BLaER1 treated with 17β-estradiol and CSF1 and Interleukin-3, amounts not matched to agents 10 nM and 100 nM (cell line): ENCODE measurements around the gene SPESP1.

Experiments used
- H3K27ac ChIP-seq, 11 experiments: shearing (Covaris generic); formaldehyde crosslinking; 2 replicates each; pipeline ENCODE4 v1.8.1; 2022
- H3K27me3 ChIP-seq, 11 experiments: shearing (Covaris generic); formaldehyde crosslinking; 2 replicates each; pipeline ENCODE4 v1.8.1; 2022
- H3K36me3 ChIP-seq, 11 experiments: shearing (Covaris generic); formaldehyde crosslinking; 2 replicates each; pipeline ENCODE4 v1.8.1; 2022
- H3K4me1 ChIP-seq, 10 experiments: shearing (Covaris generic); formaldehyde crosslinking; 2 replicates each; pipeline ENCODE4 v1.8.1; 2022
- H3K4me2 ChIP-seq, 11 experiments: shearing (Covaris generic); formaldehyde crosslinking; 2 replicates each; pipeline ENCODE4 v1.8.1; 2022
- H3K4me3 ChIP-seq, 10 experiments: shearing (Covaris generic); formaldehyde crosslinking; 2 replicates each; pipeline ENCODE4 v1.8.1; 2022
- H3K9ac ChIP-seq, 11 experiments: shearing (Covaris generic); formaldehyde crosslinking; 2 replicates each; pipeline ENCODE4 v1.8.1; 2022
- H3K9me3 ChIP-seq, 11 experiments: shearing (Covaris generic); formaldehyde crosslinking; replicated peaks in 1 of 11; 2 replicates each; pipeline ENCODE4 v1.8.1; 2022
- H4K20me1 ChIP-seq, 11 experiments: shearing (Covaris generic); formaldehyde crosslinking; 2 replicates each; pipeline ENCODE4 v1.8.1; 2022
- Cebpa-rat ChIP-seq, 11 experiments: shearing (Covaris generic); IDR thresholded peaks; 2 replicates each; pipeline ENCODE4 v1.8.1; 2022

The SPESP1 gene

GRCh38 chr15:68930268-68931022 lies at the start of gene SPESP1:
TSS of gene SPESP1 (plus strand) at chr15:68930525. CDS start at chr15:68930654, 129 bp downstream.
- H3K36me3 ChIP-seq: peaks cover 0 to 3% (median 0%) of the 10 kb centered on the region in 11 experiments; a peak in 1 of 22 replicates
- H3K9ac ChIP-seq: no peak within 1 kb of the TSS
- H4K20me1 ChIP-seq: no peaks in the 10 kb centered on the region
- H3K4me3 ChIP-seq: no peak within 1 kb of the TSS
- H3K27me3 ChIP-seq: no peaks in the 10 kb centered on the region
- H3K27ac ChIP-seq: no peak within 1 kb of the TSS
- peaks cover 0 to 4% (median 2%) of the 10 kb centered on the region in 10 experiments; a peak in 6 of 20 replicates for H3K4me1 ChIP-seq
- TF ChIP-seq Cebpa-rat (IDR thresholded peaks at IDR 0.05): no peak
- H3K4me2 ChIP-seq: no peak within 1 kb of the TSS
- peaks cover 23 to 34% (median 30%) of the 10 kb centered on the region in 11 experiments for H3K9me3 ChIP-seq

GRCh38 chr15:68885070-68885469 lies 45.3 kb upstream of the SPESP1 start:
- Histone ChIP-seq H3K9ac (no peak overlapping the region), H3K9me3 (no peaks in the 10 kb centered on the region), H3K27me3 (no peaks in the 10 kb centered on the region), H3K4me3 (no peak overlapping the region), H3K36me3 (no peaks in the 10 kb centered on the region), H3K27ac (no peak overlapping the region), H4K20me1 (no peaks in the 10 kb centered on the region; a peak in 1 of 22 replicates), H3K4me2 (no peak overlapping the region), H3K4me1 (no peaks in the 10 kb centered on the region)
- peak in 4 of 11 experiments; percentile 24 to 53 (median 39); a peak in 4 of 22 replicates for TF ChIP-seq Cebpa-rat (IDR thresholded peaks at IDR 0.05)

GRCh38 chr15:68887120-68887519 lies 43.2 kb upstream of the SPESP1 start:
- no peak overlapping the region for H3K4me3 ChIP-seq
- H4K20me1 ChIP-seq: no peaks in the 10 kb centered on the region; a peak in 1 of 22 replicates

GRCh38 chr15:68887819-68888218 lies 42.5 kb upstream of the SPESP1 start:
- no peak for TF ChIP-seq Cebpa-rat (IDR thresholded peaks at IDR 0.05)
- H3K27ac ChIP-seq: no peak overlapping the region
- no peaks in the 10 kb centered on the region for H3K36me3 ChIP-seq
- no peaks in the 10 kb centered on the region for H3K4me1 ChIP-seq
- H3K4me3 ChIP-seq: no peak overlapping the region
- no peaks in the 10 kb centered on the region for H3K27me3 ChIP-seq
- H4K20me1 ChIP-seq: no peaks in the 10 kb centered on the region
- no peak overlapping the region for H3K9ac ChIP-seq
- no peak overlapping the region for H3K4me2 ChIP-seq
- no peaks in the 10 kb centered on the region for H3K9me3 ChIP-seq

More at GRCh38 chr15:68887120-68887519, 43.2 kb upstream of the SPESP1 start:
- Histone ChIP-seq H3K27ac (no peak overlapping the region), H3K9ac (no peak overlapping the region), H3K4me1 (no peaks in the 10 kb centered on the region), H3K4me2 (no peak overlapping the region), H3K36me3 (no peaks in the 10 kb centered on the region), H3K9me3 (no peaks in the 10 kb centered on the region), H3K27me3 (no peaks in the 10 kb centered on the region)
- TF ChIP-seq Cebpa-rat (IDR thresholded peaks at IDR 0.05): no peak

- Histone ChIP-seq H3K27ac (no peak overlapping the region), H3K9me3 (peaks cover 0 to 4% (median 0%) of the 10 kb centered on the region in 11 experiments; a peak in 1 of 22 replicates), H3K4me1 (no peaks in the 10 kb centered on the region), H3K4me2 (no peak overlapping the region), H4K20me1 (no peaks in the 10 kb centered on the region), H3K9ac (no peak overlapping the region), H3K36me3 (no peaks in the 10 kb centered on the region), H3K4me3 (no peak overlapping the region), H3K27me3 (no peaks in the 10 kb centered on the region)
- no peak for TF ChIP-seq Cebpa-rat (IDR thresholded peaks at IDR 0.05)
Measured at GRCh38 chr15:68888419-68888818, 41.9 kb upstream of the SPESP1 start.

GRCh38 chr15:68894208-68894607 lies 36.1 kb upstream of the SPESP1 start:
- TF ChIP-seq Cebpa-rat (IDR thresholded peaks at IDR 0.05): no peak
- H3K9me3 ChIP-seq: peaks cover 0 to 5% (median 0%) of the 10 kb centered on the region in 11 experiments; a peak in 1 of 22 replicates
- no peaks in the 10 kb centered on the region for H3K27me3 ChIP-seq
- no peaks in the 10 kb centered on the region for H3K4me1 ChIP-seq
- H3K36me3 ChIP-seq: no peaks in the 10 kb centered on the region
- no peak overlapping the region for H3K9ac ChIP-seq
- no peak overlapping the region for H3K4me2 ChIP-seq
- no peaks in the 10 kb centered on the region for H4K20me1 ChIP-seq
- no peak overlapping the region for H3K27ac ChIP-seq
- H3K4me3 ChIP-seq: no peak overlapping the region

- Histone ChIP-seq H3K9ac (no peak overlapping the region), H3K4me1 (no peaks in the 10 kb centered on the region), H3K4me3 (no peak overlapping the region), H3K9me3 (peaks cover 0 to 5% (median 0%) of the 10 kb centered on the region in 11 experiments; a peak in 1 of 22 replicates), H3K4me2 (no peak overlapping the region), H3K27me3 (no peaks in the 10 kb centered on the region), H3K27ac (no peak overlapping the region), H4K20me1 (no peaks in the 10 kb centered on the region), H3K36me3 (no peaks in the 10 kb centered on the region)
- no peak for TF ChIP-seq Cebpa-rat (IDR thresholded peaks at IDR 0.05)
Measured at GRCh38 chr15:68896178-68896577, 34.1 kb upstream of the SPESP1 start.

- no peaks in the 10 kb centered on the region for H3K36me3 ChIP-seq
- no peak overlapping the region for H3K4me2 ChIP-seq
- peaks cover 0 to 3% (median 1%) of the 10 kb centered on the region in 10 experiments; a peak in 11 of 20 replicates for H3K4me1 ChIP-seq
- no peak overlapping the region for H3K4me3 ChIP-seq
- no peaks in the 10 kb centered on the region for H4K20me1 ChIP-seq
- peaks cover 0 to 5% (median 0%) of the 10 kb centered on the region in 11 experiments; a peak in 1 of 22 replicates for H3K9me3 ChIP-seq
- no peak overlapping the region for H3K27ac ChIP-seq
- no peak overlapping the region for H3K9ac ChIP-seq
- TF ChIP-seq Cebpa-rat (IDR thresholded peaks at IDR 0.05): no peak
- H3K27me3 ChIP-seq: no peaks in the 10 kb centered on the region
Measured at GRCh38 chr15:68897016-68897415, 33.3 kb upstream of the SPESP1 start.

- H3K27me3 ChIP-seq: no peaks in the 10 kb centered on the region
- H3K36me3 ChIP-seq: no peaks in the 10 kb centered on the region
- H3K4me1 ChIP-seq: peaks cover 0 to 19% (median 10%) of the 10 kb centered on the region in 10 experiments; a peak in 13 of 20 replicates
- no peak overlapping the region for H3K27ac ChIP-seq
- H4K20me1 ChIP-seq: no peaks in the 10 kb centered on the region
- no peak for TF ChIP-seq Cebpa-rat (IDR thresholded peaks at IDR 0.05)
- H3K9me3 ChIP-seq: no peaks in the 10 kb centered on the region
- H3K9ac ChIP-seq: no peak overlapping the region
- no peak overlapping the region for H3K4me3 ChIP-seq
- no peak overlapping the region for H3K4me2 ChIP-seq
Measured at GRCh38 chr15:68900027-68900426, 30.3 kb upstream of the SPESP1 start.
